A673 (cell line): Measurements from ENCODE around the gene GUCY1A1. TPM values are rescaled to one million over a fixed set of nuclear protein-coding genes. Genes with fewer than 3 reads are reported as not detected.

Source experiments
- BruUV-seq: library from RNA; stranded (reverse); fragments of 400-500 nt; replicated peaks from 2 replicates; lab custom pipeline; 2021; lab: Mats Ljungman, UMichigan
- CTCF ChIA-PET: fragments of 300-600 bp; sonication (Branson Sonifier 250); formaldehyde crosslinking; loops from one replicate; lab custom pipeline; 2022; ENCODE audit warnings: antibody characterized with exemption; lab: Charles Lee
- POLR2A ChIA-PET: fragments of 300-600 bp; sonication (Branson Sonifier 250); formaldehyde crosslinking; loops from one replicate; lab custom pipeline; 2022; ENCODE audit warnings: antibody characterized with exemption; ENCODE audit not compliant: low non-redundant PET; lab: Charles Lee
- DNase-seq: peaks from one replicate; pipeline ENCODE4 v3.0.0-alpha.2; 2015; ENCODE audit warnings: low spot score
- H3K27ac ChIP-seq: fragments of 200-600 bp; sonication (generic); 2 replicates; pipeline ENCODE4 v1.5.1; 2016; ENCODE audit warnings: mixed run types, low read depth, mild to moderate bottlenecking, mixed read lengths, antibody characterized with exemption, low read length; ENCODE audit not compliant: poor library complexity, severe bottlenecking
- H3K27me3 ChIP-seq: fragments of 200-600 bp; sonication (generic); replicated peaks from 2 replicates; pipeline ENCODE4 v1.6.1; 2017; ENCODE audit warnings: mixed run types, low read depth, mild to moderate bottlenecking, mixed read lengths, antibody characterized with exemption, low read length; ENCODE audit not compliant: insufficient read depth, poor library complexity
- H3K36me3 ChIP-seq: fragments of 200-600 bp; sonication (generic); 2 replicates; pipeline ENCODE4 v1.6.1; 2016; ENCODE audit warnings: mixed run types, mild to moderate bottlenecking, mixed read lengths, antibody characterized with exemption, low read length; ENCODE audit not compliant: insufficient read depth, poor library complexity, severe bottlenecking
- H3K4me1 ChIP-seq: fragments of 200-600 bp; sonication (generic); 2 replicates; pipeline ENCODE4 v1.6.1; 2017; ENCODE audit warnings: mixed run types, mild to moderate bottlenecking, mixed read lengths, antibody characterized with exemption, low read length; ENCODE audit not compliant: insufficient read depth, poor library complexity, severe bottlenecking
- H3K4me3 ChIP-seq: fragments of 200-600 bp; sonication (generic); 2 replicates; pipeline ENCODE4 v1.5.1; 2016; ENCODE audit warnings: low read depth, mixed run types, mild to moderate bottlenecking, mixed read lengths, low read length; ENCODE audit not compliant: poor library complexity, severe bottlenecking
- H3K9me3 ChIP-seq: fragments of 200-600 bp; sonication (generic); 2 replicates; pipeline ENCODE4 v1.6.1; 2016; ENCODE audit warnings: mixed run types, low read depth, mild to moderate bottlenecking, mixed read lengths, antibody characterized with exemption, low read length; ENCODE audit not compliant: poor library complexity, severe bottlenecking
- EZH2 ChIP-seq: fragments of 200-600 bp; sonication (generic); IDR thresholded peaks from 2 replicates; pipeline ENCODE4 v1.6.1; 2017; ENCODE audit warnings: borderline replicate concordance, low read depth, mild to moderate bottlenecking, mixed read lengths, antibody characterized with exemption, low read length; ENCODE audit not compliant: poor library complexity, severe bottlenecking
- intact Hi-C: fragments of 100-400 bp; cut with micrococcal nuclease; formaldehyde crosslinking; loops from one replicate; pipeline ENCODE4 v1.10.0; 2022; ENCODE audit not compliant: unreplicated experiment
- total RNA-seq: library from RNA; stranded (reverse); gene quantifications from 2 replicates; pipeline ENCODE4 v1.2.3, GENCODE V29; 2021
- TF ChIP-seq, protein P1 (sequence below): fragments of 300-800, 200-600 bp; sonication (generic); conservative IDR thresholded peaks from 2 replicates; pipeline ENCODE4 v1.5.1; 2017; ENCODE audit warnings: low read depth, mild to moderate bottlenecking, antibody characterized with exemption, low read length, moderate library complexity, mixed read lengths

GUCY1A1 gene
- total RNA-seq, 1 experiment from 2014 or later = 0.37 TPM

DNA sequence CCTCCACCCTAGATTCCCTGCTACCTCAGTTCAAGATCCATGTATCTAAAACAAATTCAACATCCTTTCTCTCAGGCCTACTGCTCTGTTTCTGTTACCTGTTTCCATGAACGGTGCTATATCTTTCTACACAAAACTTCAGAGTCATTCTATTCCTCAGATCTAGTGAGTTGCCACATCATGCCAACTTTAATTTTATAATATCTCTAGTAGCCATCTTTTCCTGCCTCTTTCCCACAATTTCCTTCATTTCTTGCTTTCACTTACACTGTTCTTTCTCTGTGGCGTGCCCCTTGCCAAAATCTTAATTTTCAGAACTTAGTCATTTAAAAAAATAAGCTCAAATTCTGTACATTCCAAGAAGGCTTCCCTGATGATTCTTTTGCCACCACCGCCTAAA is 15.2 kb downstream of the GUCY1A1 start:
- CTCF ChIA-PET = no interaction called here
- DNase-seq = no peak
- no TSS peak for BruUV-seq
- Histone ChIP-seq H3K4me3 (no peak overlapping the region), H3K4me1 (no peaks in the 10 kb centered on the region), H3K9me3 (no peaks in the 10 kb centered on the region), H3K36me3 (no peaks in the 10 kb centered on the region), H3K27ac (no peak overlapping the region), H3K27me3 (no peaks in the 10 kb centered on the region)
- POLR2A ChIA-PET = no interaction called here
- TF ChIP-seq, protein P1, sequence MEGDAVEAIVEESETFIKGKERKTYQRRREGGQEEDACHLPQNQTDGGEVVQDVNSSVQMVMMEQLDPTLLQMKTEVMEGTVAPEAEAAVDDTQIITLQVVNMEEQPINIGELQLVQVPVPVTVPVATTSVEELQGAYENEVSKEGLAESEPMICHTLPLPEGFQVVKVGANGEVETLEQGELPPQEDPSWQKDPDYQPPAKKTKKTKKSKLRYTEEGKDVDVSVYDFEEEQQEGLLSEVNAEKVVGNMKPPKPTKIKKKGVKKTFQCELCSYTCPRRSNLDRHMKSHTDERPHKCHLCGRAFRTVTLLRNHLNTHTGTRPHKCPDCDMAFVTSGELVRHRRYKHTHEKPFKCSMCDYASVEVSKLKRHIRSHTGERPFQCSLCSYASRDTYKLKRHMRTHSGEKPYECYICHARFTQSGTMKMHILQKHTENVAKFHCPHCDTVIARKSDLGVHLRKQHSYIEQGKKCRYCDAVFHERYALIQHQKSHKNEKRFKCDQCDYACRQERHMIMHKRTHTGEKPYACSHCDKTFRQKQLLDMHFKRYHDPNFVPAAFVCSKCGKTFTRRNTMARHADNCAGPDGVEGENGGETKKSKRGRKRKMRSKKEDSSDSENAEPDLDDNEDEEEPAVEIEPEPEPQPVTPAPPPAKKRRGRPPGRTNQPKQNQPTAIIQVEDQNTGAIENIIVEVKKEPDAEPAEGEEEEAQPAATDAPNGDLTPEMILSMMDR = no peak
- no peak for TF ChIP-seq EZH2
- intact Hi-C loops = no loop called here

DNA sequence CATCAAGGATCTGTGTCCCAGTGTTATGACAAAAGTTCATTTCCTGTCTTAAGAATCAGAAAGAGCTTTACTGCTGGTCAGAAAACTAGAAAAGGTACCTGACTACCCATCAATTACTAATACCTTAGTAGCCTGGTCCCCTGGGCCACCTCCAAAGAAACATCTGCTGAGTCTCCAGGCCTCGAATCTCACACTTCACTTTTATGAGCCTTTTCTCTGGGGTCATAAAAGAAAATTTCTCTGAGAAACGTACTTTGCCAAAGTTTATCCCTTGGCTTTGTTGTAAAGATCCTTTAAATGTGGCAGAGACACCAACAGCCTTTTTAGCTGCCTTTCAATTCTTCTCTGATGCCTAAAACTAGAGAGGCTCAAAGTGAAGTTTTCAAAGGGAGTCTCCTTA is 17.8 kb downstream of the GUCY1A1 start:
- Histone ChIP-seq H3K27ac (no peak overlapping the region), H3K9me3 (no peaks in the 10 kb centered on the region), H3K4me1 (no peaks in the 10 kb centered on the region), H3K27me3 (no peaks in the 10 kb centered on the region), H3K36me3 (no peaks in the 10 kb centered on the region), H3K4me3 (no peak overlapping the region)
- DNase-seq = no peak
- intact Hi-C loops = no loop called here
- ChIA-PET POLR2A (no interaction called here), CTCF (no interaction called here)
- no TSS peak for BruUV-seq
- TF ChIP-seq, protein P1 = no peak
- TF ChIP-seq EZH2 = no peak

DNA sequence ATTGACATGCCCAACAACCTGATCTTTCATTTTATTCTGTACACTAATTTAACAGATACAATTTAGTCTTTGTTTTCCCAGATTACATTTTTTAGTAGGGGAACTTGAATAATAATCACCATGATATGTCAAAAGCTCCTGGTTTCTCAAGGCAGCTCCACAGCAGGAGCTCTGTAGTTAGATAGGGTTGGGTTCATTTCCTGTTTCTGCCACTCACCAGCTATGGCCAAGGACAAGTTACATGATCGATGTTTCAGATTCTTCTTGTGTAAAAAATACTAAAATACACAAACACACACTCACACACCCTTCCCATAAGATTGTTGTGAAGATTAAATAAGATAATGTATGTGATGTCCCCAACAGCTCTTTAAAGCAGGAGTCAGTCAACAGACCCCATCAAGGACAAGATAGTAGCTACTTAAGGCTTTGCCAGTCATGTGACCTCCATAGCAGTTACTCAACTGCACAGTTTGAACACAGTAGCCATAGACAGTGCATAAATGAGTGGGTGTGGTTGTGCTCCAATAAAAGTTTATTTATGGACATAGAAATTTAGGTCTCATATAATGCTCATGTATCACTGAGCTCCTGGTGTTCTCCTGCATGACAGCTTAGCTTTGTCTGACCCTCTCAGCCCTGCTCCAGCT is 18.4 kb downstream of the GUCY1A1 start:
- CTCF ChIA-PET = no interaction called here
- no peak for TF ChIP-seq EZH2
- TF ChIP-seq, protein P1 = no peak
- POLR2A ChIA-PET = no interaction called here
- Histone ChIP-seq H3K9me3 (no peaks in the 10 kb centered on the region), H3K36me3 (no peaks in the 10 kb centered on the region), H3K27me3 (no peaks in the 10 kb centered on the region), H3K4me3 (no peak overlapping the region), H3K4me1 (no peaks in the 10 kb centered on the region), H3K27ac (no peak overlapping the region)
- BruUV-seq = no TSS peak
- intact Hi-C loops = no loop called here
- DNase-seq = peak; percentile 4
